HEK293T (cell line): ENCODE results near the gene FAM20C.

ENCODE experiments used
- ELF4 ChIP-seq: fragments of 450-650 bp; IDR thresholded peaks from 2 replicates; pipeline ENCODE4 v1.6.1; 2017; ENCODE audit warnings: antibody characterized with exemption
- FOXA1 ChIP-seq: fragments of 450-650 bp; IDR thresholded peaks from 2 replicates; pipeline ENCODE4 v1.6.1; 2016; ENCODE audit warnings: mild to moderate bottlenecking
- L3MBTL2 ChIP-seq: fragments of 450-650 bp; conservative IDR thresholded peaks from 2 replicates; pipeline ENCODE4 v1.6.1; 2016; ENCODE audit warnings: mild to moderate bottlenecking
- SUZ12 ChIP-seq: fragments of 450-650 bp; IDR thresholded peaks from 2 replicates; pipeline ENCODE4 v1.6.1; 2016; ENCODE audit warnings: mild to moderate bottlenecking
- TARDBP ChIP-seq: fragments of 450-650 bp; IDR thresholded peaks from 2 replicates; pipeline ENCODE4 v1.6.1; 2016

DNA sequence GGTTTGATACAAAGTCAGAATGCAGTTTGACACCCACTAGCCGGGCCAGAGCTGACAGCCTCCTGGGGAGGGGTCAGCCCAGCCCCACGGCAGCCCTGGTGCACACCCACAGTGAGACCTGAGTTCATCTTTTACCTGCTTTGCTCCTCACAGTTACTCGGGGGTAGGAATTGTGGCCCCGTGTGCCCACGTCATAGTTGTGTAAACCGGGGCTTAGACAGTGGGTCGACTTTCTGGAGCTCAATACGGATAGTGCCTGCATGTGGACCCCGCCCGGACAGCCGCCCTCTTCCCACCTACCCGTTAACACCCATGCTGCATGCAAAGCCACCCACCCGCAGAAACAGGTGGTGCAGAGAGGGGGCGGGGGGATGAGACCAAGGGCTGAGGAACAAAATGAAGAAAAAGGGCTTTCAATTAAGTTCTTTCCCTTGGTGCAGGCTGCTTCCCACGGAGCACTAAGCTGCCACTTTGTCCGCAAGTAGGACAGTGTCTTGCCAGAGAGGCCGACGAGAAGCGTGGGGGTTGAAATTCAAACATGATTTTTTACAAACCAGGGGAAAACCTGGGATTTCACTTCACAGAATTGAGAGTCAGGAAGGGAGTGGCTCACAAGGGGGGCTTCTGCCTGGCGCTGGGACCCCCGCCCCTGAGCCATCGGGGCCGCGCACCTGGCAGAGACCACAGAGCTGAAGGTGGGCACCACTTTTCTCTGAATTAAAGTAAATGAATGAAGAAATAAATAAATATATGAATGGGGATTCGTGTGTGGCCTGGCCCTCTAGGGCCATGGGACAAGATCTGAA is 73.0 kb downstream of the FAM20C start:
- TF ChIP-seq ELF4 (no peak), SUZ12 (no peak), FOXA1 (no peak), L3MBTL2 (no peak), TARDBP (no peak)
